H9 (cell line): ENCODE measurements around the gene USP6NL. TPM values are rescaled to one million over a fixed set of nuclear protein-coding genes. Genes with fewer than 3 reads are reported as not detected.

Source experiments
- DNase-seq: peaks from one replicate; pipeline ENCODE4 v3.0.0-alpha.2; 2017
- H2AFZ ChIP-seq: one replicate; pipeline ENCODE4 v1.6.1; 2013; ENCODE audit warnings: mild to moderate bottlenecking, low read length, control low read depth, moderate library complexity
- H2AK5ac ChIP-seq: 2 replicates; pipeline ENCODE4 v1.6.1; 2013; ENCODE audit warnings: low read length, control low read depth, mixed read lengths; ENCODE audit not compliant: insufficient read length
- H2BK120ac ChIP-seq: one replicate; pipeline ENCODE4 v1.6.1; 2013; ENCODE audit warnings: low read depth, mild to moderate bottlenecking, low read length, control low read depth, inconsistent platforms; ENCODE audit not compliant: poor library complexity, severe bottlenecking
- H2BK12ac ChIP-seq: 2 replicates; pipeline ENCODE4 v1.6.1; 2013; ENCODE audit warnings: low read length, control low read depth, mixed read lengths, low read depth; ENCODE audit not compliant: insufficient read length
- H2BK15ac ChIP-seq: 2 replicates; pipeline ENCODE4 v1.6.1; 2013; ENCODE audit warnings: low read depth, low read length, control low read depth
- H2BK20ac ChIP-seq: one replicate; pipeline ENCODE4 v1.6.1; 2013; ENCODE audit warnings: low read depth, mild to moderate bottlenecking, low read length, control low read depth, inconsistent platforms; ENCODE audit not compliant: poor library complexity, severe bottlenecking
- H2BK5ac ChIP-seq: 2 replicates; pipeline ENCODE4 v1.6.1; 2013; ENCODE audit warnings: low read length, control low read depth, mixed read lengths; ENCODE audit not compliant: insufficient read length
- H3K14ac ChIP-seq: 2 replicates; pipeline ENCODE4 v1.6.1; 2013; ENCODE audit warnings: low read length, control low read depth; ENCODE audit not compliant: insufficient read depth
- H3K18ac ChIP-seq: 2 replicates; pipeline ENCODE4 v1.6.1; 2013; ENCODE audit warnings: low read depth, mild to moderate bottlenecking, mixed read lengths, low read length, control low read depth; ENCODE audit not compliant: insufficient read length
- H3K23ac ChIP-seq: 2 replicates; pipeline ENCODE4 v1.6.1; 2013; ENCODE audit warnings: low read length, control low read depth, mixed read lengths, low read depth; ENCODE audit not compliant: insufficient read length
- H3K23me2 ChIP-seq: 2 replicates; pipeline ENCODE4 v1.6.1; 2013; ENCODE audit warnings: low read depth, mild to moderate bottlenecking, mixed read lengths, low read length, control low read depth; ENCODE audit not compliant: insufficient read length, poor library complexity, severe bottlenecking
- H3K27ac ChIP-seq: 2 replicates; pipeline ENCODE4 v1.5.1; 2013; ENCODE audit warnings: low read length, control low read depth, mixed read lengths, low read depth; ENCODE audit not compliant: insufficient read length
- H3K27me3 ChIP-seq: 2 replicates; pipeline ENCODE4 v1.6.1; 2013; ENCODE audit warnings: low read length, control low read depth, inconsistent platforms; ENCODE audit not compliant: insufficient read depth
- H3K4ac ChIP-seq: 2 replicates; pipeline ENCODE4 v1.6.1; 2013; ENCODE audit warnings: low read depth, mild to moderate bottlenecking, control low read depth, inconsistent platforms, low read length, moderate library complexity
- H3K4me1 ChIP-seq: 2 replicates; pipeline ENCODE4 v1.6.1; 2013; ENCODE audit warnings: low read length, control low read depth, inconsistent platforms; ENCODE audit not compliant: insufficient read depth
- H3K4me2 ChIP-seq: 2 replicates; pipeline ENCODE4 v1.6.1; 2013; ENCODE audit warnings: low read length, control low read depth, mixed read lengths; ENCODE audit not compliant: insufficient read length, insufficient read depth
- H3K56ac ChIP-seq: 2 replicates; pipeline ENCODE4 v1.6.1; 2013; ENCODE audit warnings: low read depth, mild to moderate bottlenecking, mixed read lengths, low read length, control low read depth; ENCODE audit not compliant: insufficient read length
- H3K79me1 ChIP-seq: 2 replicates; pipeline ENCODE4 v1.6.1; 2013; ENCODE audit warnings: low read depth, mild to moderate bottlenecking, moderate library complexity, low read length, control low read depth, inconsistent platforms; ENCODE audit not compliant: insufficient read depth, poor library complexity, severe bottlenecking
- H3K79me2 ChIP-seq: 2 replicates; pipeline ENCODE4 v1.6.1; 2013; ENCODE audit warnings: low read length, control low read depth, inconsistent platforms; ENCODE audit not compliant: insufficient read depth
- H3K9ac ChIP-seq: 2 replicates; pipeline ENCODE4 v1.6.1; 2013; ENCODE audit warnings: low read length, control low read depth, mixed read lengths; ENCODE audit not compliant: insufficient read length; ENCODE audit errors: extremely low read depth
- H3K9me3 ChIP-seq: one replicate; pipeline ENCODE4 v1.6.1; 2013; ENCODE audit warnings: low read depth, low read length, inconsistent platforms; ENCODE audit not compliant: control insufficient read depth
- H3T11ph ChIP-seq: one replicate; pipeline ENCODE4 v1.6.1; 2013; ENCODE audit warnings: mild to moderate bottlenecking, low read length, control low read depth, inconsistent platforms
- H4K20me1 ChIP-seq: one replicate; pipeline ENCODE4 v1.6.1; 2013; ENCODE audit not compliant: control insufficient read depth, insufficient read length, insufficient read depth
- H4K5ac ChIP-seq: 2 replicates; pipeline ENCODE4 v1.6.1; 2013; ENCODE audit warnings: low read depth, mild to moderate bottlenecking, mixed read lengths, low read length, control low read depth; ENCODE audit not compliant: insufficient read length
- H4K8ac ChIP-seq: replicated peaks from 2 replicates; pipeline ENCODE4 v1.6.1; 2013; ENCODE audit warnings: low read length, control low read depth, mixed read lengths, low read depth; ENCODE audit not compliant: insufficient read length
- H4K91ac ChIP-seq: 2 replicates; pipeline ENCODE4 v1.6.1; 2013; ENCODE audit warnings: low read depth, mild to moderate bottlenecking, moderate library complexity, mixed read lengths, low read length, control low read depth; ENCODE audit not compliant: insufficient read length
- H3K27ac Mint-ChIP-seq, 3 experiments: 2 replicates in 2 of 3; 3 replicates in 1 of 3; pipeline ENCODE4 v1.8.0; 2020 to 2021; ENCODE audit warnings: mixed read lengths in 3 of 3, mild to moderate bottlenecking in 1 of 3, moderate library complexity in 1 of 3
- H3K27me3 Mint-ChIP-seq: 2 replicates; pipeline ENCODE4 v1.8.0; 2021; ENCODE audit warnings: low read depth, mild to moderate bottlenecking, moderate library complexity, mixed read lengths
- H3K36me3 Mint-ChIP-seq, 3 experiments: 2 replicates in 2 of 3; 3 replicates in 1 of 3; pipeline ENCODE4 v1.8.0; 2020 to 2021; ENCODE audit warnings: low read depth in 3 of 3, mixed read lengths in 3 of 3; ENCODE audit not compliant: insufficient read depth in 1 of 3
- H3K4me1 Mint-ChIP-seq, 2 experiments: 2 replicates each; pipeline ENCODE4 v1.8.0; 2020; ENCODE audit warnings: mixed read lengths in 2 of 2
- H3K4me3 Mint-ChIP-seq, 2 experiments: 2 replicates in 1 of 2; 3 replicates in 1 of 2; pipeline ENCODE4 v1.8.0; 2020 to 2021; ENCODE audit warnings: mild to moderate bottlenecking in 2 of 2, mixed read lengths in 2 of 2, moderate library complexity in 1 of 2
- H3K9me3 Mint-ChIP-seq, 2 experiments: 2 replicates in 1 of 2; 3 replicates in 1 of 2; pipeline ENCODE4 v1.8.0; 2020; ENCODE audit warnings: mild to moderate bottlenecking in 2 of 2, mixed read lengths in 2 of 2, moderate library complexity in 1 of 2
- total RNA-seq: library from RNA; stranded (reverse); gene quantifications from 2 replicates; pipeline ENCODE4 v1.2.1, GENCODE V29; 2021
- TF ChIP-seq, protein P1 (sequence below): fragments of 200-600 bp; sonication (generic); conservative IDR thresholded peaks from 3 replicates; pipeline ENCODE4 v1.8.0; 2021; ENCODE audit warnings: antibody characterized with exemption, mild to moderate bottlenecking

The USP6NL gene
- total RNA-seq, 1 experiment from 2014 or later = 28.3 TPM

DNA sequence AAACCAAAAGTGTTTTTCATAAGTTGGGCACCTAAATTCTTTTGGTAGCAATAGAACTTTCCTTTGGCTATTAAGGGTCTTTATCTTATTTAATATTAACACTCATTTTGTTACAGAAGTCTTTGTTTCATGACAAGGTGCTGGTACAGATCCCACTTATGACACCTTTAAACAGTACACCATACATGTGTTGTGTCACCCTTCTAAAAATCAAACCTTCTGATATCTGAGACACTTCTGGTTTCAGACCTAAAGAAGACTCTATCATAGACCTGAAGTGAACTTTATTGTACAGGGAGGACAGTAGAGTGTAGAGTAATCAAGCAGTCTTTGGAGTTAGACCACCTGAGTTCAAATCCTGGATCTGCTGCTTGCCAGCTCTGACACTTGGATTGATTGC is 5.8 kb upstream of the USP6NL start:
- no peak overlapping the region for H3K4ac ChIP-seq
- no peak overlapping the region for H2BK5ac ChIP-seq
- H3K79me2 ChIP-seq = no peaks in the 10 kb centered on the region
- no peak overlapping the region for H3K4me2 ChIP-seq
- DNase-seq = no peak
- Mint-ChIP-seq H3K4me1 (peaks cover 7 to 11% of the 10 kb centered on the region in 2 experiments), H3K27me3 (peaks cover 4% of the 10 kb centered on the region), H3K9me3 (peaks cover 2 to 3% of the 10 kb centered on the region in 2 experiments; a peak in 3 of 5 replicates), H3K36me3 (no peaks in the 10 kb centered on the region; a peak in 1 of 7 replicates), H3K4me3 (no peak overlapping the region), H3K27ac (no peak overlapping the region)
- no peaks in the 10 kb centered on the region for H3K4me1 ChIP-seq
- no peaks in the 10 kb centered on the region for H3K79me1 ChIP-seq
- no peak overlapping the region for H3K56ac ChIP-seq
- H3T11ph ChIP-seq = no peak overlapping the region
- no peak overlapping the region for H2AK5ac ChIP-seq
- no peaks in the 10 kb centered on the region for H3K27me3 ChIP-seq
- no peak overlapping the region for H4K5ac ChIP-seq
- H2BK120ac ChIP-seq = no peak overlapping the region
- no peak overlapping the region for H3K18ac ChIP-seq
- no peak overlapping the region for H4K8ac ChIP-seq
- H3K14ac ChIP-seq = no peak overlapping the region
- H3K9ac ChIP-seq = no peak overlapping the region
- H2AFZ ChIP-seq = no peak overlapping the region
- H2BK12ac ChIP-seq = no peak overlapping the region
- no peak overlapping the region for H2BK15ac ChIP-seq
- no peaks in the 10 kb centered on the region for H3K23me2 ChIP-seq
- no peak overlapping the region for H3K27ac ChIP-seq
- H4K91ac ChIP-seq = no peak overlapping the region
- TF ChIP-seq, protein P1, sequence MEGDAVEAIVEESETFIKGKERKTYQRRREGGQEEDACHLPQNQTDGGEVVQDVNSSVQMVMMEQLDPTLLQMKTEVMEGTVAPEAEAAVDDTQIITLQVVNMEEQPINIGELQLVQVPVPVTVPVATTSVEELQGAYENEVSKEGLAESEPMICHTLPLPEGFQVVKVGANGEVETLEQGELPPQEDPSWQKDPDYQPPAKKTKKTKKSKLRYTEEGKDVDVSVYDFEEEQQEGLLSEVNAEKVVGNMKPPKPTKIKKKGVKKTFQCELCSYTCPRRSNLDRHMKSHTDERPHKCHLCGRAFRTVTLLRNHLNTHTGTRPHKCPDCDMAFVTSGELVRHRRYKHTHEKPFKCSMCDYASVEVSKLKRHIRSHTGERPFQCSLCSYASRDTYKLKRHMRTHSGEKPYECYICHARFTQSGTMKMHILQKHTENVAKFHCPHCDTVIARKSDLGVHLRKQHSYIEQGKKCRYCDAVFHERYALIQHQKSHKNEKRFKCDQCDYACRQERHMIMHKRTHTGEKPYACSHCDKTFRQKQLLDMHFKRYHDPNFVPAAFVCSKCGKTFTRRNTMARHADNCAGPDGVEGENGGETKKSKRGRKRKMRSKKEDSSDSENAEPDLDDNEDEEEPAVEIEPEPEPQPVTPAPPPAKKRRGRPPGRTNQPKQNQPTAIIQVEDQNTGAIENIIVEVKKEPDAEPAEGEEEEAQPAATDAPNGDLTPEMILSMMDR = no peak
- no peaks in the 10 kb centered on the region for H3K9me3 ChIP-seq
- H4K20me1 ChIP-seq = no peaks in the 10 kb centered on the region
- no peak overlapping the region for H3K23ac ChIP-seq
- H2BK20ac ChIP-seq = no peak overlapping the region
